Measurements from ENCODE around the gene HES5.

Gene HES5

DNA sequence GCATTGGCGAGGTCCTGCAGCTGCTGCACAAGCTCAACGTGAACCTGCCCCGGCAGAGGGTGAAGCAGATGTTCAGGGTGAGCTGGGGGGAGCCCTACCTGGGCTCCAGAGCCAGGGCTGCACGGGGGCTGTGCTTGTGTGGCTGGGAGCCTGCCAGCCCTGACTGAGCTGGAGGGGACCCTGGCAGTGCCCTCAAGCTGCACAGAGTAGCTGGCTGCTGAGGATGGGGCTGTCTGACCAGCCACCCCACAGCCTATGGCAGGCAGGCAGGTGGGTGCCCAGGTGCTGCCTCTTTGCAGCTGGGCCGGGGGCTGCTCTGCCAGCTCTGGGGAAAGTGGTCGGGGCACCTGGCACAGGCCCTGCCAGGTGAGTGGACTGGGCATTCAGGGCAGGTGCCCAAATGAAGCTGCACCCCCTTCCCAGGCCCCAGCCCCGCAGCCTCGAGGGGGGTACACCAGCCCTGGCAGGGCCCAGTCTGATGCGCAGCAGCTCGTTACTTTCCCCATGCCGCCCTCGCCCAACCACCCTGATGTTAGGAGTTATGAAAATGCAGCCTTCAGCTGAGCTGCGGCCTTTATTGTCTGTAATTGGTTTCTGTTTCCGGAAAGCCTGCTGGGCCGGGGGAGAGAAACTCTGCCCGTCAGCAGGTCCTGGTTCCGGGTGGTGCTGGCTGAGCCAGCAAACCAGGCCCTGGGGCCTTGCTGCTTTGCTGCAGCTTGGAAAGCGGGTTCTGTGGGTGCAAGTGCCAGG, 49.7 kb downstream of the HES5 start:
- TF ChIP-seq, protein P1, sequence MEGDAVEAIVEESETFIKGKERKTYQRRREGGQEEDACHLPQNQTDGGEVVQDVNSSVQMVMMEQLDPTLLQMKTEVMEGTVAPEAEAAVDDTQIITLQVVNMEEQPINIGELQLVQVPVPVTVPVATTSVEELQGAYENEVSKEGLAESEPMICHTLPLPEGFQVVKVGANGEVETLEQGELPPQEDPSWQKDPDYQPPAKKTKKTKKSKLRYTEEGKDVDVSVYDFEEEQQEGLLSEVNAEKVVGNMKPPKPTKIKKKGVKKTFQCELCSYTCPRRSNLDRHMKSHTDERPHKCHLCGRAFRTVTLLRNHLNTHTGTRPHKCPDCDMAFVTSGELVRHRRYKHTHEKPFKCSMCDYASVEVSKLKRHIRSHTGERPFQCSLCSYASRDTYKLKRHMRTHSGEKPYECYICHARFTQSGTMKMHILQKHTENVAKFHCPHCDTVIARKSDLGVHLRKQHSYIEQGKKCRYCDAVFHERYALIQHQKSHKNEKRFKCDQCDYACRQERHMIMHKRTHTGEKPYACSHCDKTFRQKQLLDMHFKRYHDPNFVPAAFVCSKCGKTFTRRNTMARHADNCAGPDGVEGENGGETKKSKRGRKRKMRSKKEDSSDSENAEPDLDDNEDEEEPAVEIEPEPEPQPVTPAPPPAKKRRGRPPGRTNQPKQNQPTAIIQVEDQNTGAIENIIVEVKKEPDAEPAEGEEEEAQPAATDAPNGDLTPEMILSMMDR (IDR thresholded peaks at IDR 0.05; ENCODE audit: low read depth, low read length, missing control alignments), result no peak
- no peak overlapping the region for H3K4me3 ChIP-seq (ENCODE audit: low read depth, low read length)
- no peak for DNase-seq (ENCODE audit: low read depth)
- in situ Hi-C loops (cut with HindIII; ENCODE audit: low sequenced_read_pairs), result no loop called here

DNA sequence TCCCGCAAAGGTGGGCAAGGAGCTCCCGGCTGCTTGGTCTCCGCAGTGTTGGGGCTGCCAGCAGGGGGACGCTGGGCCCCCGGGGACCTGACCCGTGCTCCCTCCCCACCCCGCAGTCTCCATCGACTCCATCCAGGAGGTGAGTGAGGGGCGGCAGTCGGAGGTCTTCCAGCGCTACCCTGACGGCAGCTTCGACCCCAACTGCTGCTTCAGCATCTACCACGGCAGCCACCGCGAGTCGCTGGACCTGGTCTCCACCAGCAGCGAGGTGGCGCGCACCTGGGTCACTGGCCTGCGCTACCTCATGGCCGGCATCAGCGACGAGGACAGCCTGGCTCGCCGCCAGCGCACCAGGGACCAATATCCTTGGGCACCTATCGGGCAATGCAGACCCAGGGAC, 50.4 kb downstream of the HES5 start:
- no peak for DNase-seq (ENCODE audit: low read depth)
- TF ChIP-seq, protein P1 (IDR thresholded peaks at IDR 0.05; ENCODE audit: low read depth, low read length, missing control alignments), result no peak
- H3K4me3 ChIP-seq (ENCODE audit: low read depth, low read length), result no peak overlapping the region
- in situ Hi-C loops (cut with HindIII; ENCODE audit: low sequenced_read_pairs), result no loop called here

DNA sequence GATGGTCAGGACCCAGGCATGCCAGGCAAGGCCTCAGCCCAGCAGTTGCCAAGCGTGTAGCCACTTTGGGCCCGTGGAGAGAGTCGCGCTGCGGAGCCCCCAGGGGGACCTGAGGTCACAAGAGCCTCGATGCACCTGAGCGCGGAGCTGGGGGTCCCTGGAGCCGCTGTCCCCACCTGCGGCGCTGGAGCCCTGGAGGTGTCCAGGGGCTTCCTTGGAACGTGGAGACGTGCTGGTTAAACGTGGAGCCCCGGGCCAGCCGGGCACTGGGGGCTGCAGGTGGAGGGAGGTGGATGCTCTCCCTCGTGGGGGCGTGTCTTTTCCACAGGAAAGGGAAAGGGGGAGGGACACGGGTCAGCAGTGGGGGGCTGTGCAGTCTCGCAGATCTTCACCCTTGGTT, 50.9 kb downstream of the HES5 start:
- in situ Hi-C loops (cut with HindIII; ENCODE audit: low sequenced_read_pairs), result no loop called here
- no peak overlapping the region for H3K4me3 ChIP-seq (ENCODE audit: low read depth, low read length)
- TF ChIP-seq, protein P1 (IDR thresholded peaks at IDR 0.05; ENCODE audit: low read depth, low read length, missing control alignments), result no peak
- DNase-seq (ENCODE audit: low read depth), result no peak
